HuH-7 (cell line): ENCODE data around the gene ESAM.
A peak's percentile ranks its signal among the peaks of the same experiment; 100 is the strongest.

ENCODE experiments used
- DNase-seq: peaks from one replicate; pipeline ENCODE4 v3.0.0; 2011; ENCODE audit warnings: low spot score

ESAM gene

GRCh38 chr11:124751741-124752470 is 10.2 kb downstream of the ESAM start, which contains the start of gene VSIG2:
TSS of gene VSIG2 (minus strand) at chr11:124752255. CDS start at chr11:124752137, 118 bp downstream.
- DNase-seq: no peak

GRCh38 chr11:124751391-124751740 is 10.7 kb downstream of the ESAM start:
- DNase-seq: no peak

GRCh38 chr11:124749912-124750311 is 12.2 kb downstream of the ESAM start:
- no peak for DNase-seq

- DNase-seq: no peak
Observed at GRCh38 chr11:124748481-124749343, 13.4 kb downstream of the ESAM start.

- no peak for DNase-seq
Observed at GRCh38 chr11:124748100-124748418, 14.0 kb downstream of the ESAM start.

- no peak for DNase-seq
Observed at GRCh38 chr11:124747406-124748099, 14.5 kb downstream of the ESAM start.

GRCh38 chr11:124746621-124747243 is 15.4 kb downstream of the ESAM start:
- peak; percentile 94 for DNase-seq

- peak; percentile 90 for DNase-seq
Observed at GRCh38 chr11:124745835-124746620, 16.1 kb downstream of the ESAM start.

- DNase-seq: no peak
Observed at GRCh38 chr11:124745270-124745834, 16.7 kb downstream of the ESAM start.

- no peak for DNase-seq
Observed at GRCh38 chr11:124743050-124743449, 19.0 kb downstream of the ESAM start.

GRCh38 chr11:124742555-124742954 is 19.5 kb downstream of the ESAM start:
- no peak for DNase-seq

- DNase-seq: no peak
Observed at GRCh38 chr11:124740277-124740882, 21.7 kb downstream of the ESAM start.

GRCh38 chr11:124739479-124740276 is 22.4 kb downstream of the ESAM start, which contains the start of gene NRGN:
TSS of gene NRGN (plus strand) at chr11:124739942. CDS start at chr11:124740085, 143 bp downstream.
- DNase-seq: peak; percentile 98

- DNase-seq: no peak
Observed at GRCh38 chr11:124738713-124739478, 23.2 kb downstream of the ESAM start.

- DNase-seq: no peak
Observed at GRCh38 chr11:124737638-124738305, 24.3 kb downstream of the ESAM start.

GRCh38 chr11:124736736-124737135 is 25.4 kb downstream of the ESAM start:
- DNase-seq: no peak

- no peak for DNase-seq
Observed at GRCh38 chr11:124732230-124732629, 29.9 kb downstream of the ESAM start.

- DNase-seq: no peak
Observed at GRCh38 chr11:124729571-124729970, 32.5 kb downstream of the ESAM start.
